Karpas-422 (cell line): ENCODE data around the gene LGALSL. TPM values are rescaled to one million over a fixed set of nuclear protein-coding genes. Genes with fewer than 3 reads are reported as not detected.
A peak's percentile ranks its signal among the peaks of the same experiment; 100 is the strongest.

Experiments used
- DNase-seq: peaks from one replicate; pipeline ENCODE4 v3.0.0-alpha.2; 2015
- H2AFZ ChIP-seq: fragments of 200-600 bp; sonication (generic); 2 replicates; pipeline ENCODE4 v1.6.1; 2014; ENCODE audit warnings: antibody characterized with exemption, low read length, mixed read lengths
- H3K27ac ChIP-seq: fragments of 200-600 bp; sonication (generic); 2 replicates; pipeline ENCODE4 v1.5.1; 2014; ENCODE audit warnings: mild to moderate bottlenecking, low read length, moderate library complexity
- H3K27me3 ChIP-seq: fragments of 200-600 bp; sonication (generic); 2 replicates; pipeline ENCODE4 v1.6.1; 2014; ENCODE audit warnings: low read length, mixed read lengths
- H3K36me3 ChIP-seq: fragments of 200-600 bp; sonication (generic); 2 replicates; pipeline ENCODE4 v1.6.1; 2014; ENCODE audit warnings: low read length, mixed read lengths; ENCODE audit not compliant: insufficient read depth
- H3K4me1 ChIP-seq: fragments of 200-600 bp; sonication (generic); 2 replicates; pipeline ENCODE4 v1.6.1; 2014; ENCODE audit warnings: mild to moderate bottlenecking, low read length, mixed read lengths
- H3K4me2 ChIP-seq: fragments of 200-600 bp; sonication (generic); 2 replicates; pipeline ENCODE4 v1.6.1; 2014; ENCODE audit warnings: low read length, low read depth, mild to moderate bottlenecking; ENCODE audit not compliant: poor library complexity, severe bottlenecking
- H3K4me3 ChIP-seq: fragments of 200-600 bp; sonication (generic); 2 replicates; pipeline ENCODE4 v1.5.1; 2014; ENCODE audit warnings: mild to moderate bottlenecking, antibody characterized with exemption, low read length, mixed read lengths
- H3K79me2 ChIP-seq: fragments of 200-600 bp; sonication (generic); 2 replicates; pipeline ENCODE4 v1.6.1; 2014; ENCODE audit warnings: mild to moderate bottlenecking, low read length, mixed read lengths
- H3K9ac ChIP-seq: fragments of 200-600 bp; sonication (generic); 2 replicates; pipeline ENCODE4 v1.6.0; 2014; ENCODE audit warnings: low read length
- H3K9me2 ChIP-seq: fragments of 200-600 bp; sonication (generic), shearing (Covaris generic); replicated peaks from 2 replicates; pipeline ENCODE4 v1.6.0; 2014; ENCODE audit warnings: mild to moderate bottlenecking, low read length, moderate library complexity; ENCODE audit not compliant: insufficient read depth
- H3K9me3 ChIP-seq: fragments of 300-700, 200-600 bp; sonication (generic); 2 replicates; pipeline ENCODE4 v1.6.1; 2014; ENCODE audit warnings: low read length, mixed read lengths
- H4K20me1 ChIP-seq: fragments of 200-600 bp; sonication (generic); 2 replicates; pipeline ENCODE4 v1.6.1; 2014; ENCODE audit warnings: mild to moderate bottlenecking, antibody characterized with exemption, low read length, low read depth; ENCODE audit not compliant: insufficient read depth
- total RNA-seq: library from RNA; depleted of rRNA; stranded (reverse); fragments of >200 nt; shearing (Covaris generic); gene quantifications from 2 replicates; pipeline ENCODE4 v1.2.3, GENCODE V29; 2014; ENCODE audit warnings: low replicate concordance

LGALSL gene
- total RNA-seq, 1 experiment from 2014 or later = 2.9 TPM

DNA sequence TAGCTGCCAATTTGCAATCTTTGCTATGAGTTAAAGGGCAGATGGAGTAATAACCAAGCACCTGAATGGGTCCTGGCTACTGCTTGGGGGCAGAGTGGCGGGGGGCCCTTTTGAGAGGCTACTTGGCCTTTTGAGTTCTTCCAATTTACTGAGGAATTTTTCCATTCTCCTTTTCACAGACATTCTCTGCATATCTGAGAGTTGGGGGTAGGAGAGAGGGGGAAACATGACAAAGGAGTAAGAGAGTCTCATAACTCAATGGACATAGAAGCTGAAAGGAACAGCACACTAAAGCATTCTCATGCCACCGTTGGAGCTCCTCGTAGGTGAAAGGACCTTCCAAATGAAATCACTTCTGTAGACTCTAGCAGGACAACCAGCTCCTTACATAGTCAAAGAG is 16.1 kb downstream of the LGALSL start:
- no peaks in the 10 kb centered on the region for H3K27me3 ChIP-seq
- no peak for DNase-seq
- no peaks in the 10 kb centered on the region for H3K9me3 ChIP-seq
- no peak overlapping the region for H3K27ac ChIP-seq
- no peaks in the 10 kb centered on the region for H3K9me2 ChIP-seq
- H3K4me3 ChIP-seq = no peak overlapping the region
- H3K79me2 ChIP-seq = no peaks in the 10 kb centered on the region
- peaks cover 10% of the 10 kb centered on the region for H3K4me1 ChIP-seq
- no peak overlapping the region for H2AFZ ChIP-seq
- no peaks in the 10 kb centered on the region for H3K36me3 ChIP-seq
- no peaks in the 10 kb centered on the region for H4K20me1 ChIP-seq
- H3K9ac ChIP-seq = no peak overlapping the region
- H3K4me2 ChIP-seq = no peak overlapping the region

DNA sequence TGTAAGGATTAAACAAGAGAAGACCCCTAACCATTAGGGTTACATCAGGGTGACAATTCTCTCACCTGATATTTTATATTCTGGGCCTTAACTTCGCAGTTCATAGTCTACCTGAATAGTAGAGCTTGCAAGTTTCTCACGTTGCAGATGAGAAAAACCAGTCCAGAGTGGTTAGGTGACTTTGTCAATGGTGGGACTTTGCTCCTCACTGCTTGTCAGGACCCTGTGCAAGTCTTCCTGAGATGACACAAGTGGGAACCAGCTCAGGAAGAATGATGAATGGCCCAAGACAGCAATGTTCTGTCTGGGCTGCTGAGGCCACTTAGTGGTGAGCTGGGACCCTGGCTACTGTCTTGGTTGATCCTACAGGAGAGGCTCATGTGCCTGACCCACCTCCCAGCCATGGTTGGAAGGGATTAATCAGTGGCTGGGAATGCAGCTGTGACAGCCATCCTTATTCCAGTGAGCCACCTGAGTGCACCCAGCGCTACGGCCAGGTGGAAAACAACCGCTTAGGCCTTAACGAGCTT is 16.9 kb downstream of the LGALSL start:
- Histone ChIP-seq H3K27ac (no peak overlapping the region), H3K9ac (no peak overlapping the region), H3K4me2 (no peak overlapping the region)

DNA sequence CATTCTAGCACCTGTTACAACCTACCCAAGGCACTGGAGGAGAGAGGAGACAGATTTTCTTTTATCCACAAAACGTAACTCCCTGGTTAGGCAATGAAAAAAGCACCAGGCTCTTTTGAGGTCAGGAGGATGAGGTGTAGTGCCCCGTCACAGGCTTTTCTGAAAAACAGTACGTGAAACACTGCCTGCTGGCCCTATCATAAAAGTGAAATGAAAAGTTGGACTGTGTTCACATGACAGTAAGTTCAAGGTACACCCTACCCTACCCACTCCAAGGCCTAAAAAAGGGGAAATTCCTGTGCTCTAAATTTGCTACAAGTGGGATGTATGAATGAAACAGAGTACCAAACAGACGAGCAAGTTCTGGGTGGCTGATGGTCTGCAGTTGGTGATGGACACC is 17.6 kb downstream of the LGALSL start:
- Histone ChIP-seq H3K36me3 (no peaks in the 10 kb centered on the region), H3K4me2 (no peak overlapping the region), H3K9me2 (no peaks in the 10 kb centered on the region), H3K27me3 (no peaks in the 10 kb centered on the region), H3K9ac (no peak overlapping the region), H4K20me1 (no peaks in the 10 kb centered on the region), H3K4me3 (no peak overlapping the region), H3K27ac (no peak overlapping the region), H3K4me1 (peaks cover 10% of the 10 kb centered on the region), H2AFZ (no peak overlapping the region), H3K79me2 (no peaks in the 10 kb centered on the region), H3K9me3 (no peaks in the 10 kb centered on the region)
- no peak for DNase-seq

More for the DNA sequence above, 16.9 kb downstream of the LGALSL start:
- no peaks in the 10 kb centered on the region for H3K79me2 ChIP-seq
- no peak overlapping the region for H3K4me3 ChIP-seq
- H3K36me3 ChIP-seq = no peaks in the 10 kb centered on the region
- no peak overlapping the region for H2AFZ ChIP-seq
- no peaks in the 10 kb centered on the region for H3K27me3 ChIP-seq
- DNase-seq = no peak
- H3K9me3 ChIP-seq = no peaks in the 10 kb centered on the region
- no peaks in the 10 kb centered on the region for H3K9me2 ChIP-seq
- no peaks in the 10 kb centered on the region for H4K20me1 ChIP-seq
- H3K4me1 ChIP-seq = peaks cover 10% of the 10 kb centered on the region

DNA sequence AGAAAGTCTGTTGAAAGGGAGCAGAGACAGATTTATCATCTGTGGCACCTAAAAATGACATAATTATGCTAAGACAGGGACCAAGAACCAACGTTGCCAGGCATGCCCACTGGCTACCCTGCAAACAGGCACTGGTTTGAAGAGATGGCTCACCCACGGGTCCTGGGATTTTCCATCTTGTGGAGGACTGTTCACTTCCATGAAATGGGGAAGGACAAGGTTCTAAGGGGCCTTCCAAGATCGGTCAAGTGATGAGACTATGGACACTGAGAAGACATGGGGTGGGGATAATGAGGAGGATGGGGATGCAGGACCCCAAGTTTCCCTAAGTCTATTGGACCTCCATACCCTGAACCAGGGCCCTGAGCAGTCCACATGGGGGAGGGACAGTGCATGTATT is 18.9 kb downstream of the LGALSL start:
- Histone ChIP-seq H2AFZ (no peak overlapping the region), H3K27me3 (no peaks in the 10 kb centered on the region), H3K4me1 (peaks cover 10% of the 10 kb centered on the region), H3K9me3 (no peaks in the 10 kb centered on the region), H3K36me3 (no peaks in the 10 kb centered on the region), H3K9me2 (no peaks in the 10 kb centered on the region), H4K20me1 (no peaks in the 10 kb centered on the region), H3K4me2 (no peak overlapping the region), H3K79me2 (no peaks in the 10 kb centered on the region), H3K27ac (no peak overlapping the region), H3K4me3 (no peak overlapping the region), H3K9ac (no peak overlapping the region)
- DNase-seq = no peak

DNA sequence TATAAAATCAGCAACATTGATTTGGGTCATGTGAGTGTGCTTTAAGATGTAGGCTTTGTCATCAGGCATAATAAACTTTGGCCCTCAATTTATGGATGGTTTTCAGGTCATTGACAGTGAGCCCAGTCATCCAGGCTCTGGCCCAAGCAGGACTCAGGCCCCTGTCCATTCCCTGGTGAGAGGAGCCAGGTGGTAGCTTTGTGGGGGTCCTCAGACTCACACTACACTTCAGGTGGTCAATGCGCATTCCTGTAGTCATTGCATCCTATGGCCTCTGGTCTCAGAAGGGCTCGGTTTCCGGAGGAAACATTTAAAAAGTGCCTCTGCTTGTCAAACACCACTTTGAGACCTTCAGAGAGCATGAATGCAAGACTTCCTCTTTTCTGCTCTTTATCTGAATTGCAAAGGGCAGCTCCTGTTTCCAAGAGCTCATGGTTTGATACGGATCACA is 20.2 kb downstream of the LGALSL start:
- DNase-seq = peak; percentile 60
- H2AFZ ChIP-seq = no peak overlapping the region
- no peaks in the 10 kb centered on the region for H3K36me3 ChIP-seq
- H3K27me3 ChIP-seq = no peaks in the 10 kb centered on the region
- H3K4me1 ChIP-seq = peaks cover 10% of the 10 kb centered on the region
- H3K79me2 ChIP-seq = no peaks in the 10 kb centered on the region
- no peaks in the 10 kb centered on the region for H3K9me2 ChIP-seq
- H3K9ac ChIP-seq = no peak overlapping the region
- H3K9me3 ChIP-seq = no peaks in the 10 kb centered on the region
- no peak overlapping the region for H3K27ac ChIP-seq
- no peaks in the 10 kb centered on the region for H4K20me1 ChIP-seq
- no peak overlapping the region for H3K4me3 ChIP-seq
- H3K4me2 ChIP-seq = no peak overlapping the region

DNA sequence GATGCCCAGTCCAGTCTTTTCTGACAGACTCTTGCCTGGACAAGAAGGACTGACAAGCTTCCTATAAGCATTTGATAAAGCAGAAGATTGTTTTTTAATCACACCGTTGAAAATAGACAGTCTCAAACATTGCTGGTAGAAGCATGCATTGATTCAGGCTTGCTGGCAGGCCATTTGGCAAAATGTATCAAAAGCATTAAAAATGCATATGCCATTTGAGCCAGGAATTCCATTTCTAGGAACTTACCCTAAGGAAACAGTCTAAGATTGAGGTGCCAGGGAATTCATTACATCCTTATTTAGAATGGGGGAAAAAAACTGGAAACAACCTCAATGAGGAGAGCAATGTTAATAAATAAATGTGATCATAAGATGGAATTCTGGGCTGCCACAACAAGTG is 20.7 kb downstream of the LGALSL start:
- no peak for DNase-seq
- H3K4me3 ChIP-seq = no peak overlapping the region
- peaks cover 10% of the 10 kb centered on the region for H3K4me1 ChIP-seq
- no peak overlapping the region for H3K9ac ChIP-seq
- H3K4me2 ChIP-seq = no peak overlapping the region
- no peaks in the 10 kb centered on the region for H3K27me3 ChIP-seq
- H2AFZ ChIP-seq = no peak overlapping the region
- H3K9me2 ChIP-seq = no peaks in the 10 kb centered on the region
- no peaks in the 10 kb centered on the region for H3K9me3 ChIP-seq
- H3K36me3 ChIP-seq = no peaks in the 10 kb centered on the region
- no peaks in the 10 kb centered on the region for H3K79me2 ChIP-seq
- no peaks in the 10 kb centered on the region for H4K20me1 ChIP-seq
- no peak overlapping the region for H3K27ac ChIP-seq

DNA sequence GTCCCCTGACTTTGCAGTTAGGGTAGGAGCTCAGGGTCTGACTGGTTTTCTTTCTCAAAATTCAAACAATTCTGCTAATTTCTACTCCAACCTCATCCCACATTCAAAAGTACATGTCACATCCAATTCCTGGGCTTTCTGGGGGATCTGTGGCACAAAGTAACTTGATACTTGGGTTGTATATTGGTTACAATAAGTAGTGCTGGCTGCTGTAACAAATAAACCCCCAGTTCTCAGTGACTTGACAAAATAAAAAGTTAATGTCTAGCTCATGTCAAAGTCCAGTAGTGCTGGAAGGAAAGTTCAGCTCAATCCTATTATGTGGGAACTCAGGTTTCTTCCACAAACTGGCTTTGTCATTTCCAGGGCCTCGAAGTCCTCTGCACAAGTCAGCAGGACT is 23.1 kb downstream of the LGALSL start:
- no peak overlapping the region for H2AFZ ChIP-seq
- H3K36me3 ChIP-seq = no peaks in the 10 kb centered on the region
- H3K79me2 ChIP-seq = no peaks in the 10 kb centered on the region
- H3K9me3 ChIP-seq = no peaks in the 10 kb centered on the region
- no peaks in the 10 kb centered on the region for H3K9me2 ChIP-seq
- H3K4me3 ChIP-seq = no peak overlapping the region
- H3K27ac ChIP-seq = no peak overlapping the region
- no peak overlapping the region for H3K9ac ChIP-seq
- H3K4me2 ChIP-seq = no peak overlapping the region
- no peaks in the 10 kb centered on the region for H4K20me1 ChIP-seq
- H3K27me3 ChIP-seq = no peaks in the 10 kb centered on the region
- peaks cover 6% of the 10 kb centered on the region for H3K4me1 ChIP-seq
- DNase-seq = no peak

DNA sequence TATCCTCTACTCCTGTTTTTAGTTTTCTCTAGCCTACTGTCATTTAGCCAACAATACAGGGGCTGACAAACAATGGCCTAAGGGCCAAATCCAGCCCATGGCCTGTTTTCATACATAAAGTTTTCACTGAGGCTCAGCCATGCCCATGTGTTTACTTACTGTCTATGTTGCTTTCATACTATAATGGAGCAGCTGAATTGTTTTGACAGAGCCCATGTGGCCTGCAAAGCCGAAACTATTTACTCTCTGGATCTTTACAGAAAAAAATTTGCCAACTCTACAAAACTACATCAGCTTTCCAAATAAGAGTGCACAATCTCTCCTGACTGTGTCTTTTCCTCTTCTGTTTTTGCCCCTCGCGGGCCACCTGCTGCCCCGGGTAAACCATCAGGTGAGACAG is 24.0 kb downstream of the LGALSL start:
- H3K4me1 ChIP-seq = peaks cover 6% of the 10 kb centered on the region
- H3K9me2 ChIP-seq = no peaks in the 10 kb centered on the region
- no peak overlapping the region for H3K4me2 ChIP-seq
- H3K27ac ChIP-seq = no peak overlapping the region
- H2AFZ ChIP-seq = no peak overlapping the region
- H3K9ac ChIP-seq = no peak overlapping the region
- no peaks in the 10 kb centered on the region for H3K36me3 ChIP-seq
- H3K4me3 ChIP-seq = no peak overlapping the region
- no peaks in the 10 kb centered on the region for H4K20me1 ChIP-seq
- H3K27me3 ChIP-seq = no peaks in the 10 kb centered on the region
- no peaks in the 10 kb centered on the region for H3K9me3 ChIP-seq
- no peak for DNase-seq
- H3K79me2 ChIP-seq = no peaks in the 10 kb centered on the region
